H1 (cell line): ENCODE data around the gene VSIG10L2.

Experiments used
- ATF3 ChIP-seq: IDR thresholded peaks from 2 replicates; pipeline ENCODE4 v1.6.1; 2011; ENCODE audit warnings: low read depth, mild to moderate bottlenecking, low read length; ENCODE audit not compliant: insufficient read depth
- KDM4A ChIP-seq: IDR thresholded peaks from one replicate; pipeline ENCODE4 v1.7.1; 2012; ENCODE audit warnings: low read depth, mild to moderate bottlenecking, moderate library complexity, low read length, inconsistent platforms; ENCODE audit not compliant: severe bottlenecking
- MAFK ChIP-seq: IDR thresholded peaks from 2 replicates; pipeline ENCODE4 v1.6.1; 2012; ENCODE audit warnings: low read depth, mild to moderate bottlenecking, improper control_type of control experiment, low read length
- MAX ChIP-seq: IDR thresholded peaks from 2 replicates; pipeline ENCODE4 v1.6.1; 2012; ENCODE audit warnings: inconsistent platforms
- NRF1 ChIP-seq: IDR thresholded peaks from 2 replicates; pipeline ENCODE4 v1.6.1; 2011; ENCODE audit warnings: mild to moderate bottlenecking, low read depth, low read length, improper control_type of control experiment
- PHF8 ChIP-seq: fragments of 200-600 bp; sonication (generic); conservative IDR thresholded peaks from 2 replicates; pipeline ENCODE4 v1.7.1; 2012; ENCODE audit warnings: low read depth, mild to moderate bottlenecking, inconsistent platforms, low read length, moderate library complexity
- POLR2A ChIP-seq, 2 experiments: IDR thresholded peaks; 1 replicate in 1 of 2; 2 replicates in 1 of 2; pipeline ENCODE4 v1.6.1; 2011; ENCODE audit warnings: low read depth in 2 of 2, low read length in 2 of 2, mild to moderate bottlenecking in 2 of 2; ENCODE audit errors: control extremely low read depth in 1 of 2
- USF2 ChIP-seq: IDR thresholded peaks from 2 replicates; pipeline ENCODE4 v1.6.1; 2011; ENCODE audit warnings: low read length, improper control_type of control experiment
- ZNF274 ChIP-seq: IDR thresholded peaks from 2 replicates; pipeline ENCODE4 v1.7.0; 2012; ENCODE audit warnings: low read length, borderline replicate concordance; ENCODE audit errors: extremely low read depth
- TF ChIP-seq, protein P1 (sequence below), 3 experiments: IDR thresholded peaks; 1 replicate in 2 of 3; 2 replicates in 1 of 3; pipeline versions ENCODE4 v1.5.1 to v1.6.1; 2011; ENCODE audit warnings: low read length in 3 of 3, mild to moderate bottlenecking in 3 of 3, inconsistent platforms in 2 of 3, low read depth in 1 of 3, moderate library complexity in 1 of 3; ENCODE audit not compliant: insufficient read depth in 1 of 3; ENCODE audit errors: control extremely low read depth in 1 of 3

DNA sequence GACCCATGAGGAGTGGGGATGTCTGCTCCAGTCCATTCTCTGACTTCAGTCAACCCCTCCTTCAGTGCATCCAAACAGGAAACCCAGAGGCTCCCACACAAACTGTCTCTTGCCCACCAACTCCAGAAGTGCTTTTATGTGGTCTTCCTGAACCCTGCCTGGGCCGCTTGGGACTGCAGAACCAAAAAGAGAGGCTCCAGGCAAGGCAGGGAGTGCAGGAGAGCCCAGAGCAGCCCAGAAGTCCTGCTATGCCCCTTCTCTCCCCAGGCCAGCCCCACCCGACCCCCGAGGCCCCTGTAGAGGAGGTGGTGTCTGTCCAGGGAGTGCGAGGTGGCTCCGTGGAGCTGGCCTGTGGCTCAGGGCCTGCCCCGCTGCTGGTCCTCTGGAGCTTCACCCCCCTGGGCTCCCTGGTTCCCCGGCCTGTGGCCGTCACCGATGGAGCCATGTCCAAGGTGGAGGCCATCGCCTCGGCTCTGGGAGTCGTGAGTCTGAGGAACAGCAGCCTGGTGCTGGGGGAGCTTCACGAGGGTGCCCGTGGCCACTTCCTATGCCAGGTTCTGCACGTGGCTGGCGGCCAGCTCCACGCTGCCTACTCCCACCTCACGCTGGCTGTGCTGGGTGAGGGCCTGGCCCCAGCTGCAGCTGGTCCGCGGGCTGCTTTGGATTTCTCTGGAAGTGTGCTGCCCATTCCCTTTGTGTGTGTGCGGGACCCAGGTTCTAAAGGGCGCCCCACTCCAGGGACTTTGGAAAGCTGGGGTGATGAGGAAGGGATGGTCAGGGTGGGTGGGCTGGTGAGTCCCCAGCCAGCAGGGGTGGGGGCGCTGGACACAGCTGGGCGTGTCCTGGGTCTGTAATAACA, 1.8 kb downstream of the VSIG10L2 start:
- TF ChIP-seq ATF3 (no peak), USF2 (no peak), PHF8 (no peak), ZNF274 (no peak), POLR2A (IDR thresholded peaks at IDR 0.05; ENCODE audit: control extremely low read depth in 1 of 2, low read depth in 2 of 2, low read length in 2 of 2) (no peak), MAX (no peak), NRF1 (no peak), KDM4A (no peak), MAFK (no peak)
- TF ChIP-seq, protein P1, sequence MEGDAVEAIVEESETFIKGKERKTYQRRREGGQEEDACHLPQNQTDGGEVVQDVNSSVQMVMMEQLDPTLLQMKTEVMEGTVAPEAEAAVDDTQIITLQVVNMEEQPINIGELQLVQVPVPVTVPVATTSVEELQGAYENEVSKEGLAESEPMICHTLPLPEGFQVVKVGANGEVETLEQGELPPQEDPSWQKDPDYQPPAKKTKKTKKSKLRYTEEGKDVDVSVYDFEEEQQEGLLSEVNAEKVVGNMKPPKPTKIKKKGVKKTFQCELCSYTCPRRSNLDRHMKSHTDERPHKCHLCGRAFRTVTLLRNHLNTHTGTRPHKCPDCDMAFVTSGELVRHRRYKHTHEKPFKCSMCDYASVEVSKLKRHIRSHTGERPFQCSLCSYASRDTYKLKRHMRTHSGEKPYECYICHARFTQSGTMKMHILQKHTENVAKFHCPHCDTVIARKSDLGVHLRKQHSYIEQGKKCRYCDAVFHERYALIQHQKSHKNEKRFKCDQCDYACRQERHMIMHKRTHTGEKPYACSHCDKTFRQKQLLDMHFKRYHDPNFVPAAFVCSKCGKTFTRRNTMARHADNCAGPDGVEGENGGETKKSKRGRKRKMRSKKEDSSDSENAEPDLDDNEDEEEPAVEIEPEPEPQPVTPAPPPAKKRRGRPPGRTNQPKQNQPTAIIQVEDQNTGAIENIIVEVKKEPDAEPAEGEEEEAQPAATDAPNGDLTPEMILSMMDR (IDR thresholded peaks at IDR 0.05; ENCODE audit: control extremely low read depth in 1 of 3, insufficient read depth in 1 of 3, low read depth in 1 of 3, low read length in 3 of 3): no peak
